HG03095 (cell line): ENCODE measurements around the gene AK2.
"Not testable (repeated sequence)": the region's sequence is repeated elsewhere in the genome, so short reads cannot be mapped to it uniquely, and the experiment has no call there.

Experiments used
- ATAC-seq: cut with Tn5 transposase; IDR thresholded peaks from one replicate; pipeline ENCODE4 v1.9.1; 2021; ENCODE audit warnings: moderate library complexity; ENCODE audit not compliant: unreplicated experiment

Gene AK2

GRCh38 chr1:33025180-33025569 is 11.5 kb downstream of the AK2 start:
- ATAC-seq = no peak

GRCh38 chr1:33024430-33025179 is 12.1 kb downstream of the AK2 start:
- not testable (repeated sequence) for ATAC-seq

GRCh38 chr1:33022650-33023200 is 14.0 kb downstream of the AK2 start:
- no peak for ATAC-seq

- no peak for ATAC-seq
Measured at GRCh38 chr1:33021567-33022431, 14.9 kb downstream of the AK2 start.

- no peak for ATAC-seq
Measured at GRCh38 chr1:33018112-33018511, 18.6 kb downstream of the AK2 start.

- ATAC-seq = no peak
Measured at GRCh38 chr1:33017175-33017574, 19.5 kb downstream of the AK2 start.

GRCh38 chr1:33015216-33015615 is 21.5 kb downstream of the AK2 start:
- ATAC-seq = no peak

- ATAC-seq = no peak
Measured at GRCh38 chr1:33014464-33015163, 22.1 kb downstream of the AK2 start.

GRCh38 chr1:33013791-33014190 is 22.9 kb downstream of the AK2 start:
- ATAC-seq = no peak

GRCh38 chr1:33012165-33012564 is 24.5 kb downstream of the AK2 start:
- no peak for ATAC-seq

GRCh38 chr1:33010932-33011731 is 25.6 kb downstream of the AK2 start:
- no peak for ATAC-seq

- no peak for ATAC-seq
Measured at GRCh38 chr1:33009561-33009960, 27.1 kb downstream of the AK2 start.

GRCh38 chr1:33008051-33008914 is 28.4 kb downstream of the AK2 start:
- no peak for ATAC-seq

- ATAC-seq = no peak
Measured at GRCh38 chr1:33007190-33008050, 29.3 kb downstream of the AK2 start.

- ATAC-seq = no peak
Measured at GRCh38 chr1:33005838-33006421, 30.8 kb downstream of the AK2 start.

GRCh38 chr1:33005117-33005837 is 31.4 kb downstream of the AK2 start:
- no peak for ATAC-seq

- ATAC-seq = no peak
Measured at GRCh38 chr1:33004613-33005012, 32.1 kb downstream of the AK2 start.

GRCh38 chr1:33003657-33004056 is 33.0 kb downstream of the AK2 start:
- no peak for ATAC-seq
